C4-2B (cell line): ENCODE data around the gene WSB2.

Source experiments
- H3K27ac ChIP-seq: fragments of 450-650 bp; 2 replicates; pipeline ENCODE4 v1.5.1; 2017
- CTCF ChIP-seq: fragments of 450-650 bp; conservative IDR thresholded peaks from 2 replicates; pipeline ENCODE4 v1.5.1; 2017; ENCODE audit warnings: mild to moderate bottlenecking
- ZFX ChIP-seq: fragments of 450-650 bp; IDR thresholded peaks from 2 replicates; pipeline ENCODE4 v1.6.1; 2017

Gene WSB2

GRCh38 chr12:118073768-118074167, 12.8 kb upstream of the WSB2 start:
- no peak overlapping the region for H3K27ac ChIP-seq

GRCh38 chr12:118070650-118071049, 9.7 kb upstream of the WSB2 start:
- TF ChIP-seq CTCF (no peak), ZFX (no peak)
- H3K27ac ChIP-seq, result no peak overlapping the region

More at GRCh38 chr12:118073768-118074167, 12.8 kb upstream of the WSB2 start:
- no peak for TF ChIP-seq ZFX
- TF ChIP-seq CTCF, result no peak

GRCh38 chr12:118068445-118068844, 7.5 kb upstream of the WSB2 start:
- TF ChIP-seq CTCF, result no peak
- no peak for TF ChIP-seq ZFX

GRCh38 chr12:118065380-118065779, 4.4 kb upstream of the WSB2 start:
- H3K27ac ChIP-seq, result no peak overlapping the region
- no peak for TF ChIP-seq CTCF

More at GRCh38 chr12:118068445-118068844, 7.5 kb upstream of the WSB2 start:
- no peak overlapping the region for H3K27ac ChIP-seq

GRCh38 chr12:118064608-118065007, 3.6 kb upstream of the WSB2 start:
- no peak overlapping the region for H3K27ac ChIP-seq
- TF ChIP-seq CTCF (no peak), ZFX (no peak)

- peak overlapping the region; percentile 96 for H3K27ac ChIP-seq
- TF ChIP-seq CTCF, result no peak
- no peak for TF ChIP-seq ZFX
Observed at GRCh38 chr12:118063576-118064391, 2.8 kb upstream of the WSB2 start.

- TF ChIP-seq CTCF (no peak), ZFX (no peak)
- peak overlapping the region; percentile 96 for H3K27ac ChIP-seq
Observed at GRCh38 chr12:118061873-118062843, 1.2 kb upstream of the WSB2 start.
